PC-9 (cell line): Measurements from ENCODE around the gene UBE2D1.

Experiments
- CTCF ChIP-seq: fragments of 200-600 bp; sonication (generic); conservative IDR thresholded peaks from 2 replicates; pipeline ENCODE4 v1.6.1; 2017; ENCODE audit warnings: mixed run types, antibody characterized with exemption, mild to moderate bottlenecking, moderate library complexity
- EZH2 ChIP-seq: fragments of 200-600 bp; sonication (generic); IDR thresholded peaks from 2 replicates; pipeline ENCODE4 v1.8.0; 2017; ENCODE audit warnings: antibody characterized with exemption, low read depth

- TF ChIP-seq CTCF (no peak), EZH2 (no peak)
Measured at GRCh38 chr10:58409956-58410610, 75.3 kb downstream of the UBE2D1 start.
